Mesenchymal stem cell (in vitro differentiated cells and primary cell): ENCODE results near the gene IL7R.
A peak's percentile ranks its signal among the peaks of the same experiment; 100 is the strongest.

Source experiments
- DNase-seq: peaks from one replicate; pipeline ENCODE4 v3.0.0-alpha.2; 2013
- H2AFZ ChIP-seq: one replicate; pipeline ENCODE4 v1.6.1; 2013; ENCODE audit warnings: low read depth, mild to moderate bottlenecking, control low read depth, inconsistent platforms, low read length, moderate library complexity
- H2AK5ac ChIP-seq: 2 replicates; pipeline ENCODE4 v1.6.1; 2013; ENCODE audit warnings: low read length, moderate library complexity, mild to moderate bottlenecking, inconsistent platforms; ENCODE audit not compliant: severe bottlenecking
- H2BK120ac ChIP-seq: one replicate; pipeline ENCODE4 v1.6.1; 2013; ENCODE audit warnings: low read depth, mild to moderate bottlenecking, inconsistent platforms, low read length, moderate library complexity
- H2BK12ac ChIP-seq, 2 experiments: one replicate each; pipeline ENCODE4 v1.6.1; 2013; ENCODE audit warnings: inconsistent platforms in 2 of 2, low read length in 2 of 2, mild to moderate bottlenecking in 2 of 2, moderate library complexity in 2 of 2, control low read depth in 1 of 2
- H2BK15ac ChIP-seq: one replicate; pipeline ENCODE4 v1.6.1; 2013; ENCODE audit warnings: mild to moderate bottlenecking, low read depth, inconsistent platforms; ENCODE audit not compliant: poor library complexity, severe bottlenecking
- H2BK5ac ChIP-seq: 2 replicates; pipeline ENCODE4 v1.6.1; 2013; ENCODE audit warnings: low read depth, mild to moderate bottlenecking, low read length, control low read depth, inconsistent platforms; ENCODE audit not compliant: poor library complexity, severe bottlenecking
- H3K14ac ChIP-seq, 2 experiments: one replicate each; pipeline ENCODE4 v1.6.1; 2013; ENCODE audit warnings: inconsistent platforms in 2 of 2, low read length in 2 of 2, control low read depth in 1 of 2, mild to moderate bottlenecking in 1 of 2, moderate library complexity in 1 of 2
- H3K18ac ChIP-seq, 2 experiments: one replicate each; pipeline ENCODE4 v1.6.1; 2013; ENCODE audit warnings: inconsistent platforms in 2 of 2, low read length in 2 of 2, control low read depth in 1 of 2, low read depth in 1 of 2, mild to moderate bottlenecking in 1 of 2
- H3K23ac ChIP-seq, 2 experiments: one replicate each; pipeline ENCODE4 v1.6.1; 2013; ENCODE audit warnings: inconsistent platforms in 2 of 2, low read length in 2 of 2, mild to moderate bottlenecking in 2 of 2, moderate library complexity in 2 of 2, control low read depth in 1 of 2
- H3K27ac ChIP-seq: 2 replicates; pipeline ENCODE4 v1.5.1; 2013; ENCODE audit warnings: mild to moderate bottlenecking, moderate library complexity, low read length, control low read depth, inconsistent platforms; ENCODE audit not compliant: poor library complexity, severe bottlenecking
- H3K27me3 ChIP-seq, 2 experiments: 2 replicates each; pipeline versions ENCODE4 v1.6.1 to v1.7.0; 2013; ENCODE audit warnings: low read length in 2 of 2, mild to moderate bottlenecking in 2 of 2, moderate library complexity in 2 of 2, control low read depth in 1 of 2, inconsistent platforms in 1 of 2; ENCODE audit not compliant: control insufficient read depth in 1 of 2, insufficient read depth in 1 of 2
- H3K36me3 ChIP-seq, 2 experiments: 2 replicates each; pipeline versions ENCODE4 v1.6.1 to v1.7.0; 2013; ENCODE audit warnings: low read length in 2 of 2, control low read depth in 1 of 2, inconsistent platforms in 1 of 2, low read depth in 1 of 2, mild to moderate bottlenecking in 1 of 2; ENCODE audit not compliant: insufficient read depth in 2 of 2, control insufficient read depth in 1 of 2
- H3K4ac ChIP-seq, 2 experiments: one replicate each; pipeline ENCODE4 v1.6.1; 2013; ENCODE audit warnings: inconsistent platforms in 2 of 2, low read length in 2 of 2, mild to moderate bottlenecking in 2 of 2, moderate library complexity in 2 of 2, control low read depth in 1 of 2, low read depth in 1 of 2
- H3K4me1 ChIP-seq: 2 replicates; pipeline ENCODE4 v1.6.1; 2013; ENCODE audit warnings: low read depth, low read length, control low read depth; ENCODE audit not compliant: control insufficient read depth, insufficient read depth
- H3K4me2 ChIP-seq: 2 replicates; pipeline ENCODE4 v1.6.1; 2013; ENCODE audit warnings: low read length, mild to moderate bottlenecking, inconsistent platforms; ENCODE audit not compliant: poor library complexity, severe bottlenecking
- H3K4me3 ChIP-seq, 2 experiments: 2 replicates each; pipeline versions ENCODE4 v1.5.1 to v1.7.0; 2013; ENCODE audit warnings: low read length in 2 of 2, mild to moderate bottlenecking in 2 of 2, control low read depth in 1 of 2, low read depth in 1 of 2; ENCODE audit not compliant: insufficient read depth in 1 of 2
- H3K79me1 ChIP-seq: replicated peaks from 2 replicates; pipeline ENCODE4 v1.6.1; 2013; ENCODE audit warnings: mild to moderate bottlenecking, control low read depth, low read length, inconsistent platforms; ENCODE audit not compliant: poor library complexity, severe bottlenecking
- H3K9ac ChIP-seq: 2 replicates; pipeline ENCODE4 v1.7.0; 2013; ENCODE audit warnings: mild to moderate bottlenecking, low read length, moderate library complexity
- H3K9me3 ChIP-seq: 2 replicates; pipeline ENCODE4 v1.7.0; 2013; ENCODE audit warnings: mild to moderate bottlenecking, low read length; ENCODE audit not compliant: control insufficient read depth
- H4K8ac ChIP-seq: one replicate; pipeline ENCODE4 v1.6.1; 2013; ENCODE audit warnings: inconsistent platforms, mild to moderate bottlenecking, low read length, moderate library complexity
- H4K91ac ChIP-seq: one replicate; pipeline ENCODE4 v1.6.1; 2013; ENCODE audit warnings: mild to moderate bottlenecking, low read length, inconsistent platforms
- WGBS: methylation state at CpG from one replicate; pipeline ENCODE4 v1.1.7; 2013; ENCODE audit warnings: mixed read lengths; 5-methylcytosine and 5-hydroxymethylcytosine counted together

The IL7R gene

DNA sequence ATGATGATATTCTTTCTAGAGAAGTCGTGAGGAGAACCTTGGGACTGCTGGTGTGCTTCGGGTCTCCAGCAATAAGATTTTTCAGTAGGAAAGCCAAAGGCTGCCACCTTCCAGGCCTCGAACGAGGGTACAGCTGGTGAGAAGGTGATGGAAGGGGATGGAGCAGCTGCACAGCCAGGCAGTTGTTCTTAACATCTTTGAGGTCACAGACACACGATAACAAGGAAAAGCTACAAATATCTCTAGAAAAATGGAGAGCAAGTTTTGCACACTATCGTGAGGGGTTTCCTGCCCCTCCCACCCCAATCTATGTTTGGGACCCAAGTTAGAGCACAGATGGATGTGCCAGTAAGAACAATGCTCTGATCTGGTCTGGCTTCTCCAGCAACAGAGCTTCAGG, 6.8 kb upstream of the IL7R start:
- H2BK5ac ChIP-seq = no peak overlapping the region
- no peak overlapping the region for H3K23ac ChIP-seq
- no peak overlapping the region for H3K4me3 ChIP-seq
- H4K8ac ChIP-seq = no peak overlapping the region
- DNase-seq = no peak
- no peak overlapping the region for H3K4me2 ChIP-seq
- no peaks in the 10 kb centered on the region for H3K79me1 ChIP-seq
- WGBS = 88% methylated on average over 6 of the region's 6 CpGs
- no peak overlapping the region for H3K27ac ChIP-seq
- H2BK12ac ChIP-seq = no peak overlapping the region
- peaks cover 8% of the 10 kb centered on the region for H3K9me3 ChIP-seq
- H2BK120ac ChIP-seq = no peak overlapping the region
- H2AFZ ChIP-seq = no peak overlapping the region
- no peak overlapping the region for H2BK15ac ChIP-seq
- H3K9ac ChIP-seq = no peak overlapping the region
- peaks cover 2% of the 10 kb centered on the region for H3K4me1 ChIP-seq
- no peak overlapping the region for H3K4ac ChIP-seq
- no peak overlapping the region for H3K14ac ChIP-seq
- H3K36me3 ChIP-seq = no peaks in the 10 kb centered on the region
- H2AK5ac ChIP-seq = no peak overlapping the region
- H3K27me3 ChIP-seq = no peaks in the 10 kb centered on the region
- H4K91ac ChIP-seq = no peak overlapping the region
- H3K18ac ChIP-seq = no peak overlapping the region

DNA sequence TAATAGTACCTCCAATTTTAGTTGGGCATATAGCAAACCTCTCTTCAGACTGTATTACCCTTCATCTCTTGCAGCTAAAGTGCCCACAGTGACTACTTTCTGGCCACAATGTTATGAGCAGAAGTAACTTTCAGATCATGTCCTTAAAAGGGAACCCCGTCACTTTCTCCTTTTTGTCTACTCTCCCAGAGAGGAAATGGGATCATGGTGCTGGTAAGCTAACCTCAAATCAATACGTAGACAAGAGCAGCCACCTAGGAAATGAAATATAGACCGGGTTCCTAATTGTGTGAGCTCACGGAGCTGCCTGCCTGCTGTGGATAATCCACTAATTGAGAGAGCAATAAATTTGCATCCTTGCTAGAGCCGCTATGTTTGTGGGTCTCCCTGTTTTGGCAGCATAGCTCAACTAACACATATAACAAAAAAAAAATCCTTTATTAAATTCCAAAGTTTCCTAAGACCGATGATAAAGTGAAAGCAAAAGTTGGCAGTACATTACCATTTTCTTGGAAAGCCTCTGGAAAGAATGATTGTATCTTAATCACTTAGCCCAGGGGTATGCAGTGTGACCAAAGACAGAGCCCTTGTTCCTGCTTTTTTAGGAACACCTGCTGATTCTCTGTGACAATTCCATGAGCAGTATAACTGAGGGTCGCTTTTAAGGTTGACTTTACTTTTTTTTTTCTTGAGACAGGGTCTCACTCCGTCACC, 5.6 kb upstream of the IL7R start:
- Histone ChIP-seq H3K18ac (no peak overlapping the region), H3K4me3 (peak overlapping the region in 1 of 2 experiments; percentile 79), H3K4me1 (peaks cover 2% of the 10 kb centered on the region), H4K91ac (no peak overlapping the region), H3K14ac (no peak overlapping the region), H2BK12ac (no peak overlapping the region), H2BK5ac (no peak overlapping the region), H3K23ac (no peak overlapping the region), H2AFZ (no peak overlapping the region), H2AK5ac (no peak overlapping the region), H3K4ac (no peak overlapping the region), H2BK15ac (no peak overlapping the region), H3K27ac (no peak overlapping the region), H3K4me2 (no peak overlapping the region), H3K9ac (peak overlapping the region; percentile 82), H3K79me1 (no peaks in the 10 kb centered on the region), H3K36me3 (no peaks in the 10 kb centered on the region), H4K8ac (no peak overlapping the region), H3K27me3 (no peaks in the 10 kb centered on the region), H3K9me3 (no peaks in the 10 kb centered on the region), H2BK120ac (no peak overlapping the region)
- WGBS = 95% methylated on average over 8 of the region's 8 CpGs
- DNase-seq = peak; percentile 31

DNA sequence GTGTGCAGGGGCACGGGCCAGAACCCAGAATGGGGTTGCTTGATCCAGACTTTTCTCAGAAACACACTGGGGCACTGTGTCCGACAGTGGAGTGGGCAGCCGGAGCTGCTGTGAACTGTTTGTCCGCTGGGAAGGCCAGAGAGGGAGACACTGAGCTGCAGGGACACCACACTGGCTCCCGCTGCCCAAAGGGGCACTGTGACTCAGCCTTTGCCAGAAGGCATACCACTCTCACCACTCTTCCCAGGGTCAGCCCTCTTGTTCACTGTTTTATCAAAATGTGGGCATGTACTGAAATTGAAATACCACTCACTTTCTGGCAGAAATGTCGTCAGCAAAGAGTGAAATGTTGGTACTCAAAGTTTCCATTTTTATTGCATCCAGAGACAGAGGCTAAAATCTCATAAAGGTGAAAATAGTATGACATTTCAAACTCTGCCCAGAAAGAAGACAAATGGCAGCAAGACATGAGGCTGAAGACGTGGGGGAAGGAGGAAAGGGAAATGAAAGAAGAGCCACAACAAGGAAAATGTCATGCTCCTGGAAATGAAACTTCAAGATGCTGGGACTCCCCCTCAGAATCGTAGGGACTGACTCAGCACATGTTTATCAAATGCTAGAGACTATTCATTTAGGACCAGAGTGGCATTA, 4.5 kb upstream of the IL7R start:
- no peak overlapping the region for H3K9ac ChIP-seq
- peak overlapping the region in 1 of 2 experiments; percentile 79 for H3K4me3 ChIP-seq
- no peaks in the 10 kb centered on the region for H3K36me3 ChIP-seq
- 79% methylated on average over 8 of the region's 8 CpGs for WGBS
- no peak overlapping the region for H3K27ac ChIP-seq
- H3K79me1 ChIP-seq = no peaks in the 10 kb centered on the region
- peaks cover 2% of the 10 kb centered on the region for H3K4me1 ChIP-seq
- H2AK5ac ChIP-seq = no peak overlapping the region
- no peak overlapping the region for H4K8ac ChIP-seq
- H2BK12ac ChIP-seq = peak overlapping the region in 1 of 2 experiments; percentile 29
- no peak overlapping the region for H2BK120ac ChIP-seq
- H3K4ac ChIP-seq = no peak overlapping the region
- no peak overlapping the region for H2AFZ ChIP-seq
- peak; percentile 20 for DNase-seq
- H2BK5ac ChIP-seq = no peak overlapping the region
- H3K18ac ChIP-seq = peak overlapping the region in 1 of 2 experiments; percentile 16
- H3K27me3 ChIP-seq = no peaks in the 10 kb centered on the region
- no peaks in the 10 kb centered on the region for H3K9me3 ChIP-seq
- no peak overlapping the region for H2BK15ac ChIP-seq
- H3K4me2 ChIP-seq = no peak overlapping the region
- H3K14ac ChIP-seq = no peak overlapping the region
- no peak overlapping the region for H3K23ac ChIP-seq
- no peak overlapping the region for H4K91ac ChIP-seq

DNA sequence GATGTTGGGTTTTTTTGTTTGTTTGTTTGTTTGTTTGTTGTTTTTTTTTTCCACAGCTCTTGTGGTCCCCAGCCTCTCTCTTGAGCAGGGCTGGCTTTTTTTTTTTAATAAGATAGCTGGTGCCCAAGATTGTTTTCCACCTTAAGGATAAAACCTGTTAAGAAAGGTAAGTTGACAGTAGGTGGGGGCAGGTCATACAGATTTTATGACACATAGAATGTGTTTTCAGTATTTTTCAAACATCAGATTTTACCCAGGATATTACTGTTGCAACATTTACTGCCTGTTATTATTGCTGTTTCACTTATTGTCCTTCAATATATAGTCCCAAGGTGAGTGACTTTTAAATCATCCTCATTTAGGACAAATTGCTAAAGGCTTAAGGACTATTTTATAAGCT, 3.9 kb upstream of the IL7R start:
- H2BK15ac ChIP-seq = no peak overlapping the region
- H2AFZ ChIP-seq = no peak overlapping the region
- H3K9ac ChIP-seq = no peak overlapping the region
- H3K4me1 ChIP-seq = peaks cover 2% of the 10 kb centered on the region
- H3K4me3 ChIP-seq = no peak overlapping the region
- no peaks in the 10 kb centered on the region for H3K27me3 ChIP-seq
- no peak overlapping the region for H2AK5ac ChIP-seq
- no peak overlapping the region for H3K18ac ChIP-seq
- H2BK12ac ChIP-seq = no peak overlapping the region
- no peaks in the 10 kb centered on the region for H3K9me3 ChIP-seq
- H3K14ac ChIP-seq = no peak overlapping the region
- no peaks in the 10 kb centered on the region for H3K36me3 ChIP-seq
- no peak overlapping the region for H4K91ac ChIP-seq
- H4K8ac ChIP-seq = no peak overlapping the region
- H3K27ac ChIP-seq = no peak overlapping the region
- no peak overlapping the region for H3K23ac ChIP-seq
- H2BK120ac ChIP-seq = no peak overlapping the region
- H3K4ac ChIP-seq = no peak overlapping the region
- H3K79me1 ChIP-seq = no peaks in the 10 kb centered on the region
- H3K4me2 ChIP-seq = no peak overlapping the region
- no peak for DNase-seq
- H2BK5ac ChIP-seq = no peak overlapping the region
